Midbrain (tissue), 1 donor: ENCODE data around the gene THSD7A.

Experiments used
- DNase-seq: peaks from one replicate; lab custom pipeline; 2025; lab: John Stamatoyannopoulos, UW

Gene THSD7A

GRCh38 chr7:11331128-11332102, 500.6 kb downstream of the THSD7A start:
- no peak for DNase-seq

- no peak for DNase-seq
Observed at GRCh38 chr7:11330717-11331116, 501.3 kb downstream of the THSD7A start.

- no peak for DNase-seq
Observed at GRCh38 chr7:11330208-11330607, 501.8 kb downstream of the THSD7A start.

- DNase-seq: no peak
Observed at GRCh38 chr7:11329626-11330025, 502.4 kb downstream of the THSD7A start.

GRCh38 chr7:11328309-11328708, 503.7 kb downstream of the THSD7A start:
- DNase-seq: no peak

- no peak for DNase-seq
Observed at GRCh38 chr7:11327633-11328032, 504.4 kb downstream of the THSD7A start.
